GM21786 (cell line): ENCODE results near the gene RBM10.

ENCODE experiments used
- ATAC-seq: cut with Tn5 transposase; IDR thresholded peaks from one replicate; pipeline ENCODE4 v1.9.1; 2021; ENCODE audit not compliant: unreplicated experiment

Gene RBM10

GRCh38 chrX:47233333-47234113 is 88.5 kb downstream of the RBM10 start:
- ATAC-seq, result peak; percentile 86

- ATAC-seq, result no peak
Measured at GRCh38 chrX:47234583-47234982, 89.6 kb downstream of the RBM10 start.

- no peak for ATAC-seq
Measured at GRCh38 chrX:47235691-47236103, 90.7 kb downstream of the RBM10 start.
